Smooth muscle cell of the umbilical artery (primary cell): ENCODE data around the gene TDRD15. TPM values are rescaled to one million over a fixed set of nuclear protein-coding genes. Genes with fewer than 3 reads are reported as not detected.

Source experiments
- total RNA-seq: library from RNA; depleted of rRNA; stranded (reverse); fragments of >200 nt; gene quantifications from 2 replicates; pipeline ENCODE4 v1.2.3, GENCODE V29; 2014

Gene TDRD15
- not detected in 2 replicates for total RNA-seq

DNA sequence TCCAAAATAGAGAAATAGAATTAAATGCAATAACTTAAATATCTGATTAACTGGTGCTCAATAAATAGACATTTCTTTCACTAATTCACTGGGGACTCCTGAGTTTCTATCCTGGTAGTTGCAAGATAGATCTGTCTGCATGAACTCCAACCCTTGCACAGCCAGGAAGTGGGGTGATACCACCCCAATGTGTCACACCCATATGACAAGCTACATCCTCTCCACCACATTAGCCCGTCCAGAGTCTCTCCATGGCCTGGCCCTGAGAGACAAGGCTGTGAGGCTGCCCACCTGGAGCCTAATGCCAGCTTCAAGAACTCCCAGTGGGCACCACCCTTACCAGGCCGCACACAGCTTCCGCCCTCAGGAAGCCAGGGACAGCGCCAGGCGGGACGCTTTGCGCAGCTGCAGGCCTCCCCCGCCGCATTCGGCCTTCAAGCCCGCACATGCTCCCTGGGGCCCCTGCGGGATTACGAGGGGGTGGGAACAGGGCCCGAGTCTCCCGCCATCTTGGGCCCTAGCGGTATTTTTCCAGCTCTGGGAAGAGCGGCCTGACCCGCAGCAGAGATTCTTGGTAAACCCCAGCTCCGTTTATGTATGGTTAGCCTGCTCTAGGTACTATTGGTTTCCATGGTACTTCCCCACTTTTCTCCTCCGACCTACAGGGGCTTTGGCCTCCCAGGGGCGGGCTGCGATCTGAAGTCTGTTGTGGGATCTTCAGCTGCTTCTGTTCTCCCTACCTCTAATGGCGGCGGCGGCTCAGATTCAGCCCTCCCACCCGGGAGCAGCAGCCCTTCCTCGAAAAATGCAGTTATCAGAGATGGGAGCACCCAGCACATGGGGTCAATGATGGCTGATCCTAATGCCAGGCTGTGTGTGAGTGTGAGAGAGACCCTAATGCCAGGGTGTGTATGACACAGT lies at the start of gene TDRD15:
Gene TDRD15, plus strand, starts transcription at position 496 of the 921 bp plus-strand sequence. CDS start 13,500 bp downstream, outside the sequence.

Other genes with a start within 250 kb of the TDRD15 start
- under 0.01 TPM in 1 of 2 replicates, not detected in the other for gene APOB, start 79.9 kb upstream of the TDRD15 start, total RNA-seq